ENCODE measurements around the gene SH3RF3.

The SH3RF3 gene

GRCh38 chr2:109493176-109493935 lies 364.4 kb downstream of the SH3RF3 start:
- WGBS (ENCODE audit: extremely low coverage, insufficient coverage, insufficient read length) = 100% methylated on average over 4 of the region's 4 CpGs
- no peak overlapping the region for H4K12ac ChIP-seq (ENCODE audit: low read depth, low read length)

GRCh38 chr2:109494351-109494750 lies 365.3 kb downstream of the SH3RF3 start:
- H3K9me3 ChIP-seq (ENCODE audit: insufficient read depth, low read depth, low read length) = peaks cover 3% of the 10 kb centered on the region
- H3K14ac ChIP-seq (ENCODE audit: low read length) = no peak overlapping the region
- no CpG with 5 or more reads among the region's 3 CpGs for WGBS (ENCODE audit: extremely low coverage, insufficient coverage, insufficient read length)
- no peak overlapping the region for H2BK12ac ChIP-seq (ENCODE audit: low read length)
- no peak overlapping the region for H3K18ac ChIP-seq (ENCODE audit: low read length)
- H3K4me1 ChIP-seq (ENCODE audit: control insufficient read depth in 1 of 2, insufficient read depth in 2 of 2, low read length in 2 of 2) = peaks cover 0 to 2% of the 10 kb centered on the region in 2 experiments
- H3K23ac ChIP-seq (ENCODE audit: low read length) = no peak overlapping the region
- no peak overlapping the region for H3K4me3 ChIP-seq (ENCODE audit: low read depth, low read length)
- H2AFZ ChIP-seq (ENCODE audit: insufficient read depth, low read length, poor library complexity) = no peak overlapping the region
- H4K8ac ChIP-seq (ENCODE audit: low read depth, low read length) = no peak overlapping the region
- H3K79me2 ChIP-seq (ENCODE audit: control insufficient read depth, insufficient read depth, low read length, poor library complexity) = no peaks in the 10 kb centered on the region
- no peak overlapping the region for H2BK120ac ChIP-seq (ENCODE audit: insufficient read depth, low read length, poor library complexity)
- H3K9ac ChIP-seq (ENCODE audit: low read length) = no peak overlapping the region
- no peaks in the 10 kb centered on the region for H3K36me3 ChIP-seq (ENCODE audit: control insufficient read depth in 1 of 2, insufficient read depth in 2 of 2, low read length in 2 of 2)
- no peaks in the 10 kb centered on the region for H3K79me1 ChIP-seq (ENCODE audit: low read length)
- no peak overlapping the region for H4K12ac ChIP-seq (ENCODE audit: low read depth, low read length)
- DNase-seq = no peak
- H3K4ac ChIP-seq (ENCODE audit: low read depth, low read length) = no peak overlapping the region
- H3K4me2 ChIP-seq (ENCODE audit: low read length) = no peak overlapping the region
- no peak overlapping the region for H3K27ac ChIP-seq (ENCODE audit: low read depth, low read length)
- H2BK5ac ChIP-seq (ENCODE audit: low read depth, low read length, poor library complexity) = no peak overlapping the region
- no peak overlapping the region for H2AK5ac ChIP-seq (ENCODE audit: low read length)
- H3K27me3 ChIP-seq (ENCODE audit: insufficient read depth, low read length) = no peaks in the 10 kb centered on the region
- H4K91ac ChIP-seq (ENCODE audit: low read depth, low read length) = no peak overlapping the region

More at GRCh38 chr2:109493176-109493935, 364.4 kb downstream of the SH3RF3 start:
- no peak overlapping the region for H2AK5ac ChIP-seq (ENCODE audit: low read length)
- H3K27ac ChIP-seq (ENCODE audit: low read depth, low read length) = no peak overlapping the region
- H3K9me3 ChIP-seq (ENCODE audit: insufficient read depth, low read depth, low read length) = peaks cover 6% of the 10 kb centered on the region
- no peak overlapping the region for H3K4me2 ChIP-seq (ENCODE audit: low read length)
- DNase-seq = no peak
- H3K23ac ChIP-seq (ENCODE audit: low read length) = peak overlapping the region; percentile 52
- H4K8ac ChIP-seq (ENCODE audit: low read depth, low read length) = no peak overlapping the region
- H3K18ac ChIP-seq (ENCODE audit: low read length) = no peak overlapping the region
- H3K14ac ChIP-seq (ENCODE audit: low read length) = no peak overlapping the region
- no peak overlapping the region for H2BK12ac ChIP-seq (ENCODE audit: low read length)
- H4K91ac ChIP-seq (ENCODE audit: low read depth, low read length) = no peak overlapping the region
- no peak overlapping the region for H2AFZ ChIP-seq (ENCODE audit: insufficient read depth, low read length, poor library complexity)
- H2BK5ac ChIP-seq (ENCODE audit: low read depth, low read length, poor library complexity) = no peak overlapping the region
- H3K4me3 ChIP-seq (ENCODE audit: low read depth, low read length) = no peak overlapping the region
- H3K4ac ChIP-seq (ENCODE audit: low read depth, low read length) = no peak overlapping the region
- H3K27me3 ChIP-seq (ENCODE audit: insufficient read depth, low read length) = no peaks in the 10 kb centered on the region
- H3K36me3 ChIP-seq (ENCODE audit: control insufficient read depth in 1 of 2, insufficient read depth in 2 of 2, low read length in 2 of 2) = no peaks in the 10 kb centered on the region
- H3K9ac ChIP-seq (ENCODE audit: low read length) = no peak overlapping the region
- no peak overlapping the region for H2BK120ac ChIP-seq (ENCODE audit: insufficient read depth, low read length, poor library complexity)
- H3K4me1 ChIP-seq (ENCODE audit: control insufficient read depth in 1 of 2, insufficient read depth in 2 of 2, low read length in 2 of 2) = no peaks in the 10 kb centered on the region
- peaks cover 2% of the 10 kb centered on the region for H3K79me1 ChIP-seq (ENCODE audit: low read length)
- H3K79me2 ChIP-seq (ENCODE audit: control insufficient read depth, insufficient read depth, low read length, poor library complexity) = no peaks in the 10 kb centered on the region

DNA sequence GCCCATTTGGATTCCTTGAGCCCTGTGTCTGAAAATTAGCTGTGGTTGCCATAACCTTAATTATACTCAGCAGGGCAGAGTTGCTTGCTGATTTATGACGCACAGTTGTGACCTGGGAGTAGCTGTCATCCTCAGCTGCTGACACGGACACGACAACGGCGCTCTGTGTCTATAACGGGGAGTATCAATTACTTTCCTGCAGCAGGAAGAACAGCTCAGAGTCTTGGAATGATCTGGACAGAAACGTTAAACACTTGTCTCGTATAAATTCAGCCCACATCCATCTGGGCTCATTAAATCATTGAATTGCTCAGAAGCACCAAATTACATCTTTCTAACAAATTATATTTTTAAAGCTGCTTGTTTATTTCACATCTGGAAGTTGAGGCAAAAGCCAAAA lies 368.5 kb downstream of the SH3RF3 start:
- Histone ChIP-seq H2BK12ac (ENCODE audit: low read length) (no peak overlapping the region), H3K36me3 (ENCODE audit: control insufficient read depth in 1 of 2, insufficient read depth in 2 of 2, low read length in 2 of 2) (no peaks in the 10 kb centered on the region), H3K23ac (ENCODE audit: low read length) (no peak overlapping the region), H3K27ac (ENCODE audit: low read depth, low read length) (no peak overlapping the region), H3K79me1 (ENCODE audit: low read length) (no peaks in the 10 kb centered on the region), H2BK5ac (ENCODE audit: low read depth, low read length, poor library complexity) (no peak overlapping the region), H3K4ac (ENCODE audit: low read depth, low read length) (no peak overlapping the region), H3K4me1 (ENCODE audit: control insufficient read depth in 1 of 2, insufficient read depth in 2 of 2, low read length in 2 of 2) (peaks cover 0 to 6% of the 10 kb centered on the region in 2 experiments), H3K79me2 (ENCODE audit: control insufficient read depth, insufficient read depth, low read length, poor library complexity) (no peaks in the 10 kb centered on the region), H3K14ac (ENCODE audit: low read length) (no peak overlapping the region), H2AFZ (ENCODE audit: insufficient read depth, low read length, poor library complexity) (no peak overlapping the region), H2AK5ac (ENCODE audit: low read length) (no peak overlapping the region), H3K27me3 (ENCODE audit: insufficient read depth, low read length) (no peaks in the 10 kb centered on the region), H4K8ac (ENCODE audit: low read depth, low read length) (no peak overlapping the region), H4K91ac (ENCODE audit: low read depth, low read length) (no peak overlapping the region), H3K9ac (ENCODE audit: low read length) (no peak overlapping the region), H3K9me3 (ENCODE audit: insufficient read depth, low read depth, low read length) (no peaks in the 10 kb centered on the region), H4K12ac (ENCODE audit: low read depth, low read length) (no peak overlapping the region), H2BK120ac (ENCODE audit: insufficient read depth, low read length, poor library complexity) (no peak overlapping the region), H3K18ac (ENCODE audit: low read length) (no peak overlapping the region), H3K4me2 (ENCODE audit: low read length) (no peak overlapping the region), H3K4me3 (ENCODE audit: low read depth, low read length) (no peak overlapping the region)
- DNase-seq = no peak
- no CpG with 5 or more reads among the region's 8 CpGs for WGBS (ENCODE audit: extremely low coverage, insufficient coverage, insufficient read length)

- no peak overlapping the region for H3K14ac ChIP-seq (ENCODE audit: low read length)
- H3K36me3 ChIP-seq (ENCODE audit: control insufficient read depth in 1 of 2, insufficient read depth in 2 of 2, low read length in 2 of 2) = no peaks in the 10 kb centered on the region
- WGBS (ENCODE audit: extremely low coverage, insufficient coverage, insufficient read length) = no CpG with 5 or more reads among the region's 19 CpGs
Observed at GRCh38 chr2:109497911-109498870, 369.2 kb downstream of the SH3RF3 start.

More at GRCh38 chr2:109497911-109498870, 369.2 kb downstream of the SH3RF3 start:
- Histone ChIP-seq H3K18ac (ENCODE audit: low read length) (no peak overlapping the region), H2AK5ac (ENCODE audit: low read length) (no peak overlapping the region), H2BK12ac (ENCODE audit: low read length) (no peak overlapping the region), H3K23ac (ENCODE audit: low read length) (no peak overlapping the region), H3K79me2 (ENCODE audit: control insufficient read depth, insufficient read depth, low read length, poor library complexity) (no peaks in the 10 kb centered on the region), H4K91ac (ENCODE audit: low read depth, low read length) (no peak overlapping the region), H4K8ac (ENCODE audit: low read depth, low read length) (no peak overlapping the region), H3K9me3 (ENCODE audit: insufficient read depth, low read depth, low read length) (no peaks in the 10 kb centered on the region), H3K79me1 (ENCODE audit: low read length) (no peaks in the 10 kb centered on the region), H3K4ac (ENCODE audit: low read depth, low read length) (no peak overlapping the region), H3K9ac (ENCODE audit: low read length) (no peak overlapping the region), H2BK5ac (ENCODE audit: low read depth, low read length, poor library complexity) (no peak overlapping the region), H4K12ac (ENCODE audit: low read depth, low read length) (no peak overlapping the region), H3K4me1 (ENCODE audit: control insufficient read depth in 1 of 2, insufficient read depth in 2 of 2, low read length in 2 of 2) (peaks cover 0 to 6% of the 10 kb centered on the region in 2 experiments), H3K4me2 (ENCODE audit: low read length) (no peak overlapping the region), H3K27me3 (ENCODE audit: insufficient read depth, low read length) (no peaks in the 10 kb centered on the region), H3K4me3 (ENCODE audit: low read depth, low read length) (peak overlapping the region; percentile 21), H3K27ac (ENCODE audit: low read depth, low read length) (no peak overlapping the region), H2AFZ (ENCODE audit: insufficient read depth, low read length, poor library complexity) (no peak overlapping the region), H2BK120ac (ENCODE audit: insufficient read depth, low read length, poor library complexity) (no peak overlapping the region)
- no peak for DNase-seq

Measured in trophoblast cell (in vitro differentiated cells and primary cell).